ENCODE results near the gene LOXL3.

DNA sequence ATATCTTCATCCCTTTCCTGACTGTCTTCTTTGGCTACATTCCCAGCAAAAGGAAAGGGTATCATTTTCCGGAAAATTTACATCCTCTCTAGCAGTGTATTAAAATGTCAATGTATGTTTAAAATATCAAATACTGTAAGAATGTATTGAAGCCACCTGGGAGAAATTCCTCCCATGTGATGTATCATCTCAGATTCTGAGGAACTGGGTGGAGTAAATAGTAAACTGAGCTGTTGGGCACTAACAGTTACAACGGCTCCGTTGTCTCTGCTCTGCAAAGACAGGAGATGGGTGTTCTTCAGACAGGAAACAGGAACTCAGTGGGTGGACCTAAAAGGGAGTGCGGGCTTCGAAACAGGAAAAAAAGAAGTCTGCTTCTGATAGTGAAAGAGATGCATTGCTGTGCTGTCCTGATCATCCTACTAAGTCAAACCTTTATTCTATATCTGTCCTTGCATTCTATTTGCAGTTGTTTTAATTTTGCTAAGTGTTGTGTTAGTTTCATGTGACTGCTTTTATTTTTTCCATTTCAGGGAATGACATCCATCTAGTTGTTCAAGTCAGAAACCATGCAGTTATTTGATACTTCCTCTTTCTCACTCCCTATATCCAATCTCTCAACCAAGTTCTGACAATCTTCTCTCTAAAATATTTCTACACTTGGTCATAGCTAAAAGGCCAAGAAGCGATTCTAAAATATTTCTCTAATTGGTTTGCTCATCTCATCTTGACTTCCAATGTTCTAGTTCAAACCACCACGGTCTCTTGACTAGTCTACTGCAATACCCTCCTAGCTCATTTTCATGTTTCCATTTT is 20.2 kb upstream of the LOXL3 start:
- TF ChIP-seq, protein P1, sequence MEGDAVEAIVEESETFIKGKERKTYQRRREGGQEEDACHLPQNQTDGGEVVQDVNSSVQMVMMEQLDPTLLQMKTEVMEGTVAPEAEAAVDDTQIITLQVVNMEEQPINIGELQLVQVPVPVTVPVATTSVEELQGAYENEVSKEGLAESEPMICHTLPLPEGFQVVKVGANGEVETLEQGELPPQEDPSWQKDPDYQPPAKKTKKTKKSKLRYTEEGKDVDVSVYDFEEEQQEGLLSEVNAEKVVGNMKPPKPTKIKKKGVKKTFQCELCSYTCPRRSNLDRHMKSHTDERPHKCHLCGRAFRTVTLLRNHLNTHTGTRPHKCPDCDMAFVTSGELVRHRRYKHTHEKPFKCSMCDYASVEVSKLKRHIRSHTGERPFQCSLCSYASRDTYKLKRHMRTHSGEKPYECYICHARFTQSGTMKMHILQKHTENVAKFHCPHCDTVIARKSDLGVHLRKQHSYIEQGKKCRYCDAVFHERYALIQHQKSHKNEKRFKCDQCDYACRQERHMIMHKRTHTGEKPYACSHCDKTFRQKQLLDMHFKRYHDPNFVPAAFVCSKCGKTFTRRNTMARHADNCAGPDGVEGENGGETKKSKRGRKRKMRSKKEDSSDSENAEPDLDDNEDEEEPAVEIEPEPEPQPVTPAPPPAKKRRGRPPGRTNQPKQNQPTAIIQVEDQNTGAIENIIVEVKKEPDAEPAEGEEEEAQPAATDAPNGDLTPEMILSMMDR (IDR thresholded peaks at IDR 0.05; ENCODE audit: low read length), result no peak
- TF ChIP-seq EZH2 (optimal IDR thresholded peaks at IDR 0.05; ENCODE audit: low read depth, low read length) (no peak), EZH2phosphoT487 (IDR thresholded peaks at IDR 0.05; ENCODE audit: low read length) (no peak)
